Transverse colon (tissue), 4 donors: Measurements from ENCODE around the gene BTNL3.

Experiments used
- CTCF ChIP-seq, 5 experiments: fragments of 200-600 bp in 3 of 5; fragments of 450-650 bp in 2 of 5; sonication (generic) in 3 of 5; IDR thresholded peaks; 1 replicate in 2 of 5; 2 replicates in 3 of 5; pipeline ENCODE4 v1.5.1; 2016 to 2017; ENCODE audit warnings: antibody characterized with exemption in 5 of 5, inconsistent platforms in 3 of 5, mild to moderate bottlenecking in 2 of 5, moderate library complexity in 1 of 5
- EP300 ChIP-seq: sonication (generic); formaldehyde crosslinking; IDR thresholded peaks from one replicate; pipeline ENCODE4 v1.6.1; 2017; ENCODE audit warnings: antibody characterized with exemption, low read depth
- POLR2A ChIP-seq: fragments of 450-650 bp; IDR thresholded peaks from one replicate; pipeline ENCODE4 v1.6.1; 2016; ENCODE audit warnings: antibody characterized with exemption, mild to moderate bottlenecking, moderate library complexity
- POLR2AphosphoS5 ChIP-seq, 3 donors: sonication (generic); formaldehyde crosslinking; IDR thresholded peaks; one replicate each; pipeline ENCODE4 v1.6.1; 2016; ENCODE audit warnings: antibody characterized with exemption in 3 of 3

GRCh38 chr5:180990086-180990881 lies 1.6 kb downstream of the BTNL3 start:
- TF ChIP-seq POLR2A: no peak
- TF ChIP-seq CTCF (IDR thresholded peaks at IDR 0.05): no peak
- TF ChIP-seq POLR2AphosphoS5 (IDR thresholded peaks at IDR 0.05): no peak
- TF ChIP-seq EP300: no peak
